Fibroblast of skin of abdomen (primary cell): ENCODE measurements around the gene SH2B3.
"Not testable (repeated sequence)": the region's sequence is repeated elsewhere in the genome, so short reads cannot be mapped to it uniquely, and the experiment has no call there.

Experiments
- DNase-seq: peaks from one replicate; pipeline ENCODE4 v3.0.0-alpha.2; 2013

SH2B3 gene

DNA sequence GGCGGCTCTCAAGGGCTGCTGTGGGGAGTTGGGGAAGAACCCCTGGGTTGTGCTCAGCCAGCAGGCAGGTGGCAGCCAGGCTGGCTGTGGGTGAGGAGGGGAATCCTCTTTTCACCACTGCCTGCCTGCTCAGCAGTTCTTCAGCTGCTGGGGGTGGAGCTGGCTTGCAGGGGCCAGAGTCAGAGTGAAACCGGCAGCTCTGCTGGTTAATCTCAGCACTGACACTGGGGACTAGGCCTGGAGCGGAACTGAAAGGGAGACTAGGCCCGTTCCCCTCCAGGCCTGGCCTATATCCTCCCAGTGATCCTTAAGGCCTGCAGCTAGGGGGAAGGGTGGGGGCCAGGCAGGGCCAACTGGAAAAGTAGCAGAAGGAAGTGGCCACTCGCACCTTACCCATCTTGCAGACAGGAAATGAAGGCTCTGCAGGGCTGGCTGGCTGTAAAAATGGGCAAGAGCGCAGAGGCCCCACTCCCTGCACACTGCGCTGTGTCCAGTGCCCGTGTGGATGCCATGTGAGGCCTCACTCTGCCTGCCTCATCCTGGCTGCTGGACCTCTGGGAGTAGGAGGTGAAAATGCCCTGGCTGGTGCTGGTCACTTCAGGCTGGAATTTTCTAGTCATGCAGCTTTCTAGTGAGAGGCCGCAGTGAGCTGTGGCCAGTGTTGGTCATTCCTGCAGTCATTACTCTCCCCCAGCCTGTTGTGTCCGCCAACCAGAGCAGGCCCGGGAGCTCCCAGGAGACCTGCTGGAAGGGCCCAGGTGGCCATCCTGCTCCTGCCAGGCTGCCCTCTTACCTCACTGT lies 39.4 kb downstream of the SH2B3 start:
- no peak for DNase-seq

DNA sequence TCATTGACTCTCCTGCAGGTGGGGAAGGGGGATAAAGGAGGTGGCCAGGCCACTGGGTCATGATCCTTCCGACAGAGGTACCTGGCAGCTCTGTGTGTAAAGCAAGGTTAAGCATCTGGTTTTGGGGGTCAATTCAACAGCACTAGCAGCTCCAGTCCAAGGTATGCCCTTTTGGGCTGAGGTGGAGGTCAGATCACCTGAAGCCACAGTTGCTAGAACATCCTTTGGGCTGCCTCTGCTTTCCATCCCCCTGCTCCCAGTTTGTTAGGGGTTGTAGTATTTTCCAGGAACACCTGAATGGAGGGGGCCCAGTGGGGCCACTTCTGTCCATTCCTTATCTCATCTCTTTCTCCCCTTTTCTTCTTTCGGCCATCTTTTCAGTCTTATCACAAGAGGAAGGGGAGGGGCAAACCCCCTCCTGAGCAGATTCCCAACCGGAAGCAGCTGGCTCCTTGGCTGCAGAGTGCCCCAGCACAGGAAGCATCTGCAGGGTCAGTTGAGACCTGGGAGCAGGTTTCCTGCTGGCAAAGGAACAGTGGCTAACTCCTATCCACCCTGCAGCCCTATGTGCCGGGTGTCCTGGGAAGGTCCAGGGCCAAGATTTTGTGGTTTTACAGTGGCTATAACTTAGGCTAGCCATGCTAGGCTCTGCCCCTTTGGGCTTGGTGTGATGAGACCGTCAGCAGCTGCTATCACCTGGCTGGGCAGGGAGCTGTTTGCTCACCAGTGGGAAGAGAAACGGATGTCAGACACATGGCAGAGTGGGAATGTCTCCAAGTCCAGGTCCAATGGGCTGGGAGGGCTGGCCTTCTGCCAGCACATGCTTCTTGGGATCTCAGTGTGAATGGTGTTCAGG lies 40.2 kb downstream of the SH2B3 start:
- DNase-seq = peak; percentile 45

DNA sequence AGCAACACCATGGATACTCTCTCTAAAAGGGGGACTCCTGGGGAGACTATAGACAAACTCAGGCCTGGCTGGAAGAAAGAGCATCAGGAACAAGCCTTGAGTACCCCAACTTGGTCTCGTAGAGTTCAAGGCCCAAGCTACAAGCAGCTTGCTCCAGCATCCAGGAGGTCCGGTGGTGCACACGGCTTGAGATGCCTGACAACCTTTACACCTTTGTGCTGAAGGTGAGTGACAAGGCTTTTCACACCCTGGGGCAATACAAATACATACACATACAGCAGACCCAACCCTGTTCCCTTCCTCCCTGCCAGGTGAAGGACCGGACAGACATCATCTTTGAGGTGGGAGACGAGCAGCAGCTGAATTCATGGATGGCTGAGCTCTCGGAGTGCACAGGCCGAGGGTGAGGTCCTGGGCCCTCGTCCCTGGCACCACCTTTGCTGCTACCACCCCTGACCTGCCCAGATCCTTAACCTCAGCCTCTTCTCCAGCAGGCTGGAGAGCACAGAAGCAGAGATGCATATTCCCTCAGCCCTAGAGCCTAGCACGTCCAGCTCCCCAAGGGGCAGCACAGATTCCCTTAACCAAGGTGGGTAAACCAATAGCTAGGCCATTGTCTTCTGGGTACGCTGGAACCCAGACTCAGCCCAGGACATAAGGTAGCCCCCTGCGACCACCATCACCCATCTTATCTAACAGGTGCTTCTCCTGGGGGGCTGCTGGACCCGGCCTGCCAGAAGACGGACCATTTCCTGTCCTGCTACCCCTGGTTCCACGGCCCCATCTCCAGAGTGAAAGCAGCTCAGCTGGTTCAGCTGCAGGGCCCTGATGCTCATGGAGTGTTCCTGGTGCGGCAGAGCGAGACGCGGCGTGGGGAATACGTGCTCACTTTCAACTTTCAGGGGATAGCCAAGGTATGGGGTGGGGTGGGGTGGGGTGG lies 41.2 kb downstream of the SH2B3 start:
- no peak for DNase-seq

DNA sequence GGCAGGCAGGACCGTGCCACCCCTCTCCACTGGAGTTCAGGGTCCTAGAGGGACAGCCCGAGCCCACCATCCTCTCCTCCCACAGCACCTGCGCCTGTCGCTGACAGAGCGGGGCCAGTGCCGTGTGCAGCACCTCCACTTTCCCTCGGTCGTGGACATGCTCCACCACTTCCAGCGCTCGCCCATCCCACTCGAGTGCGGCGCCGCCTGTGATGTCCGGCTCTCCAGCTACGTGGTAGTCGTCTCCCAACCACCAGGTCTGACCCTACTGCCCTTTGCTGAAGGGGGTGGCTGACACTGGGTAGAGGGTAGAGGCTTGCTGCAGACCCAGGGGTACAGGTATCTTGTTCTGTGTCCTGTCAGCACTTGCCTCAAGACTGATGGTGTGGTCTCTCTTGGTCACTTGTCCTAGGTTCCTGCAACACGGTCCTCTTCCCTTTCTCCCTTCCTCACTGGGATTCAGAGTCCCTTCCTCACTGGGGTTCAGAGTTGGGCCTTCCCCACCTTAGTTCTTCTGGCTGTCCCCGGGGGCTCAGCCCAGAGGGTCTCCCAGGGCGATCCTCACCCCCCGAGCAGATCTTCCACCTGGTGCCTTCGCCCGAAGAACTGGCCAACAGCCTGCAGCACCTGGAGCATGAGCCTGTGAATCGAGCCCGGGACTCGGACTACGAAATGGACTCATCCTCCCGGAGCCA lies 42.0 kb downstream of the SH2B3 start:
- DNase-seq = no peak

DNA sequence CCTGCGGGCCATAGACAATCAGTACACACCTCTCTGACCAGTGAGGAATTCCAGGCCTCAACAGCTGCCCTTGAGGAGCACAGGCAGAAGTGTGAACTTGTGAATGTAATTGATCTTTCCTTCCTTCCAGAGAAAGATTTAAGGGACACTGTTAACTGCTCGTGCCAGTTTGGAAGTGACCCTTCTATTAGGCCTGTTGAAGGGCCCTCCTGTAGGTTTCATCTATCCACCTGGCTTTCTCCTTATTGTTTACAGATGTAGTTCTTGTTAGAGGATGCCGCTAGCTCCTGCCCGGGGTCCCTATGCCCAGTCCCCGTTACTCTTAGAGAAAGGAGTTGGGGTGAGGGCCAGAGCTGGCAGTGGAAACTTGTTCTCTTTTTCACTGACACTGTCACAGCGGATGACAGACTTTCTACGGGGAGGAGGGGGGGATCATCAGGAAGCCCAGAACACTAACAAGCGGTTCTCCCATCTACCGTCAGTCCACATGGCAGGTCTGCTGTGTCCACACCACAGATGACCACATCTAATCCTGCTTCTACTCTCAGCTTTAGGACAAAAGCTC lies 42.6 kb downstream of the SH2B3 start:
- no peak for DNase-seq

- DNase-seq = no peak
Observed at GRCh38 chr12:111448846-111449790, 43.4 kb downstream of the SH2B3 start.

DNA sequence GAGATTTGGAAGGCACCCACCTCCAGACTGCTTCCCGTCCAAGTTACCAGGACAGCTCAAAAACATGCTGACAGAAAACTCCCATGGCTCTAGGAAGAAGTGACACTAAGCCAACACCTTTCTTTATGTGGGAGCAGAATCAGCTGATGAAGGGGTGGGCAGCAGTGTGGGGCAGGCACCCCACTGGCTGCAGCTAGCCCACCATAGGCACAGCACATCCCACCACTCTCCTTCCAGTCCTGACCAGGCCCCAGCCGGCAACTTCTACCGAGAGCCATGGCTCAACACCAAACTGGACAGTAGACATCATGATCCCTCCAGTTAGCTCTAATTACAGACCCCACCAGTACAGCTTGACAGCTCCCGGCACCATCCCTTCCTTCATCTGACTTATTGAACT lies 45.0 kb downstream of the SH2B3 start:
- DNase-seq = no peak

GRCh38 chr12:111451232-111451631 lies 45.5 kb downstream of the SH2B3 start:
- DNase-seq = no peak

GRCh38 chr12:111451649-111452129 lies 46.0 kb downstream of the SH2B3 start:
- peak; percentile 49 for DNase-seq

- DNase-seq = no peak
Observed at GRCh38 chr12:111453071-111453989, 47.6 kb downstream of the SH2B3 start.

DNA sequence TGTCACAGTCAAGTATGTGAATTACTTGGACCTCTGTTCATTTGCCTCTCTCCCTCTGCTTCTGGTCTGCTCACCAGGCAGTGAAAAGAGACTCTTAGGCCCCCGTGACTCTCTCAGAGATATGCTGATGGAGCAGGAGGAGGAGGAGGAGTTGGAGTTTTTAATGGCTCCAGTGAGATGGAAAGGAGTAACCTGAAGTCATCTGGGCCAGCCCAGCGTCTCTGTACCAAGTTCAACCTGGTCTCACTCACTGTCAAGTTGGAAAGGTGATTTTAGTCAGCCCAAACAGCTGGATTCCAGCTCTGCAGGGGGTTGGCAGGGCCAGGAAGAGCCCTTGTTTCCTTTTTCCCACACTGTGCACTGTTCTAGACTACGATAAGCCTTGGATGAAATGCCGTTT lies 48.6 kb downstream of the SH2B3 start:
- no peak for DNase-seq

DNA sequence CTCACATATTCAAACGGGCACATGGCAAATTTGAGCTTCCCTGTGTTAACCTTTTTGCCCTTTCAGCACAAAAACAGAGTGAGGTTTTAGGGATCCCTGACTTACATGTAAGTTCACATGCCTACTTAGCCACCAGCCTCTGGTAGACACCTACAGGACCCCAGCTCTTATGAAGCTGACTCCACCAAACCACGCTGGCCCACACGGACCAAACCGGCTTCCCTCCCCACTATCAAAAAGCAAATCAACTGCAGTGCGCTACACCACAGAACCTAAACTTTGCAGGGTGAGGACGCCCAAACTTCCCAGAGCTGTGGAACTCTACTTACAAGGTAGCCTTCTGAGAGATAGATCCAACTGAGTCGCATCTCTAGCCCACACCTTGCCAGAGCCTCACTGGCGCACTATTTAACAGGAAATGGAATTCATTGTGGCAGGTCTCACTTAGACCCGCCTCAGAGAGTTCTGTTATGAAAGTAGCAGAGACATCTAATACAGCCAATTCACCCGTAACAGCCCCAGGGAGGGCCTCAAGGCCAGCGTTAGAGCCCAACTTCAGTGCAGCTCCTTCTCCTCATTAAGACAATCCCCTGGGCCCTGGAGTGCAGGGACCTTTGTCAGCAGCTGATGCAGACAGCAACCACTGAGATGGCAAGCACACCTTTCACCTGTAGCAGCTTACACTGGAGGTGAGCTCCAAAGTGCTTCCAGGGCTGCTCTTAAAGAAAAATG lies 49.2 kb downstream of the SH2B3 start:
- DNase-seq = no peak

GRCh38 chr12:111455448-111456320 lies 50.0 kb downstream of the SH2B3 start:
- peak; percentile 64 for DNase-seq

DNA sequence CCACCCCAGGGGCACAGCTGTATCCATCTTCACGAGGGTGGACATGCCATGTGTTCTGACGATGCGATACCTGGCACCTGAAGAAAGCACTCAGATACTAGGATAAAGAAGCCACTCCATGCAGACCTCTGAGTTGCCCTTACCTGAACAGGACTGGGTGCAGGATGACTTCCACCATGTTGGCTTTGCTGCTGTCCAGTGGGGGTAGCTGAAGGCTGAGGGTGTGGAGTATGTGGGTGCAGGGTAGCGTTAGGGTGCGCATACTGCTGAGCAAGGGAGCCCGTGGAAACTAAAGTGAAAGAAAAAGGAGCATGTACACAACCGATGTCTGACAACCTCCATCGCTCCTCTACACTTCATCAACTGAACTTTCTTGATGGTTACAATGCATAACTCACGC lies 51.3 kb downstream of the SH2B3 start:
- DNase-seq = no peak

DNA sequence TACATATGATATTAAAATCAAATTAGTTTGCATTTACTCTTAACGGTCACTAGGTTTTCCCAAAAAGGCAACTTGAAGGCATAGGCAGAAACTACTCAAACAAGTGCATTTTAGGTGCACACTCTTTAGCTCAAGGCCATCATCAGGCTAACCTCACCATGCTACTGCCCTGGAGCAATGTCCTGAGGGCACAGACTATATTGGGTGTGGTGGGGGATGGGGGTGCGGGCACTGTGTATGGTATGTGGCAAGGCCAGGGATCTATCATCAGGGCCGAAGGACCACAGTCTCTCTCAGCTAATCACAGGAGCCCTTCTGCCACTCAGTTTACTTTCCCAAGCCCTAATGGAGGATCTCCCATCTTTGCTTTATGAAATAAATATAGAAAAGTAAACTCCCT lies 51.9 kb downstream of the SH2B3 start:
- no peak for DNase-seq

DNA sequence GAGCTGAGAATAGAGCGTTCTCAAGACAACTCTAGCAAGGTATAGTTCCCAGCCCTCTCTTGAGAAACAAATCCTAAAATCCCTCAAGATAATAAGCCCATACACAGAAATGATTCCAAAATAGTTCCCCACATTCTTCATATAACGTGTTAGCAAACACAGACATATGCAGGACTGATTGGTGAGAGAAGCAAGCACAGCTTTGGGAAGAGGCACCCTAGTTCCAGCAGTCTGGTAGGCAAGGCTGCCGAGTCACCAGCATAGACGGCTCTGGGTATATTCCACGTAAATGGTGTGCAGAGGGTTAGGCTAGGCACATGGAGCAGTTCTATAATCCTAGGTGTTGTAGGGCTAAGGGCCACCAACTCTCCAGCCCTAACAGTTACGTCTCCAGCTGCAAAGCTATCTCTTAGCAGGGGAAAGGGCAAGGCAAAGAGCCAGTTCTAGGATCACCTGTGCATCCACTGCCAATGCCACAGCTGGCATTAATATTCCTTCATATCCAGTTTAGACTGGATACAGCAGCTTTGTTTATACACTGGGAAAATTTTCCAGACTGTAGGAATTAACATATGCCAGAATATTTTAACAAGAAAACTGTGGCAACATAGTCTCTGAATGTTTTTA lies 52.9 kb downstream of the SH2B3 start:
- no peak for DNase-seq

DNA sequence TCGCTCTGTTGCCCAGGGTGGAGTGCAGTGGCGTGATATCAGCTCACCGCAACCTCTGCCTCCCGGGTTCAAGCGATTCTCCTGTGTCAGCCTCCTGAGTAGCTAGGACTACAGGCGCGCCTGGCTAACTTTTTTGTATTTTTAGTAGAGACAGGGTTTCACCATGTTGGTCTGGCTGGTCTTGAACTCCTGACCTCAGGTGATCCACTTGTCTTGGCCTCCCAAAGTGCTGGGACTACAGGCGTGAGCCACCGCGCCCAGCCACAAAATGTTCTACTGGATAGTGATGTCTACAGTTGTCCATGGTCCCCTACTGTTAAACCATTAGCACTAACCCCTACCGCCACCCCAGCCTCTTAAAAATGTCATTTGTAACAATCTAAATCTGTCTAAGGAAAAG lies 54.4 kb downstream of the SH2B3 start:
- DNase-seq = not testable (repeated sequence)
